ENCODE data around the gene EEFSEC.
A peak's percentile ranks its signal among the peaks of the same experiment; 100 is the strongest.

The EEFSEC gene, protein sequence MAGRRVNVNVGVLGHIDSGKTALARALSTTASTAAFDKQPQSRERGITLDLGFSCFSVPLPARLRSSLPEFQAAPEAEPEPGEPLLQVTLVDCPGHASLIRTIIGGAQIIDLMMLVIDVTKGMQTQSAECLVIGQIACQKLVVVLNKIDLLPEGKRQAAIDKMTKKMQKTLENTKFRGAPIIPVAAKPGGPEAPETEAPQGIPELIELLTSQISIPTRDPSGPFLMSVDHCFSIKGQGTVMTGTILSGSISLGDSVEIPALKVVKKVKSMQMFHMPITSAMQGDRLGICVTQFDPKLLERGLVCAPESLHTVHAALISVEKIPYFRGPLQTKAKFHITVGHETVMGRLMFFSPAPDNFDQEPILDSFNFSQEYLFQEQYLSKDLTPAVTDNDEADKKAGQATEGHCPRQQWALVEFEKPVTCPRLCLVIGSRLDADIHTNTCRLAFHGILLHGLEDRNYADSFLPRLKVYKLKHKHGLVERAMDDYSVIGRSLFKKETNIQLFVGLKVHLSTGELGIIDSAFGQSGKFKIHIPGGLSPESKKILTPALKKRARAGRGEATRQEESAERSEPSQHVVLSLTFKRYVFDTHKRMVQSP

DNA sequence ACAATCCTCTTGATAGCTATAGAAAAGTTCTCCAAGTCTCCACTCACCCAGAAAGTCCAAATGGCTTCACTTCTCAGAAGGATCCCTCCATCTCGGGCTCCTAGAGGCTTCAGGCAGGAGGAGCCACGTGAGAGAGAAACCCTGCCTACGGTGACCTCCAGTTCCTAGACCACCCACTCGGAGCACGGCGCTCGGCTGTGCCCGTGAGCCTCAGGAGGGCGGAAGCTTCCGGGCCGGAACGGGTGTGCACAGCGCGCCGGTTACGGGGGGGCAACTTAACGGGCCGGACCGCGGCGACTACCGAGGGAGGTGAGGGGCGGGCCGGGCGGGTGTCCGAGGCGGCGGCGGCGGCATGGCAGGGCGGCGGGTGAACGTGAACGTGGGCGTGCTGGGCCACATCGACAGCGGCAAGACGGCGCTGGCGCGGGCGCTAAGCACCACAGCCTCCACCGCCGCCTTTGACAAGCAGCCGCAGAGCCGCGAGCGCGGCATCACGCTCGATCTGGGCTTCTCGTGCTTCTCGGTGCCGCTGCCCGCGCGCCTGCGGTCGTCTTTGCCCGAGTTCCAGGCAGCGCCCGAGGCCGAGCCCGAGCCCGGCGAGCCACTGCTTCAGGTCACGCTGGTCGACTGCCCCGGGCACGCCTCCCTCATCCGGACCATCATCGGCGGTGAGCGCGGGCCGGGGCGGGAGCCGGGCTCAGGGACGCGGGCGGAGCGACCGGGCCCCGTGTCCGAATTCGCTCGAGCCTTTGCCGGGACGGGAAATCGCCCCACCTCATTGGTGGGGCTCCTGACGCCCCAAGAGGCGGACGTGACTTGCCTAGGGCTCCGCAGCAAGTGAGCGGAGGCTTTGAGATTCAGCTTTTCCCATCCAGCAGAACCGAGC lies at the start of gene EEFSEC:
EEFSEC (plus strand) TSS at position 326 of the 886 bp plus-strand sequence; CDS start at position 353, 27 bp downstream.
- H3K4me3 ChIP-seq (ENCODE audit: low read length): peak within 1 kb of the TSS; percentile 95
- no peak for TF ChIP-seq ZNF274 (IDR thresholded peaks at IDR 0.05; ENCODE audit: low read depth, low read length)

DNA sequence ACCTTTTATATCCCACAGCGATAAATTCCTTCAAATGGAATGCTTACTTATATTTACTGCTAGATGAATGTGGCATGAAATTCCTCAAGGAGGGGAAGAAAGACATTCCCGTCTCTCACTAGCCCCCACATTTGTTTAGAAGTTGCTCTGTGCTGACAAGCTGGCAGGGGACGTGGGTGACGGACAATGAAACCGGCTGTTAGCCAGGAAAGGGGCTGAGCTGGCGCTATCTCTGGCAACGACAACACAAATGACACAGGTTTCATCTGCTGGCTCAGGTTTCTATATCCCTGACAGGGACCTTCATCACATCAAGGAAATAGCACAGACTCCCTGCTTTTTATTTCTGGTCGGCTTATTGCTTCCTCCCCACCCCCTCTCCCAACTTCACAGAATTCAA lies 45.4 kb upstream of the EEFSEC start:
- H3K4me3 ChIP-seq (ENCODE audit: low read length): no peak overlapping the region
- no peak for TF ChIP-seq ZNF274 (IDR thresholded peaks at IDR 0.05; ENCODE audit: low read depth, low read length)

DNA sequence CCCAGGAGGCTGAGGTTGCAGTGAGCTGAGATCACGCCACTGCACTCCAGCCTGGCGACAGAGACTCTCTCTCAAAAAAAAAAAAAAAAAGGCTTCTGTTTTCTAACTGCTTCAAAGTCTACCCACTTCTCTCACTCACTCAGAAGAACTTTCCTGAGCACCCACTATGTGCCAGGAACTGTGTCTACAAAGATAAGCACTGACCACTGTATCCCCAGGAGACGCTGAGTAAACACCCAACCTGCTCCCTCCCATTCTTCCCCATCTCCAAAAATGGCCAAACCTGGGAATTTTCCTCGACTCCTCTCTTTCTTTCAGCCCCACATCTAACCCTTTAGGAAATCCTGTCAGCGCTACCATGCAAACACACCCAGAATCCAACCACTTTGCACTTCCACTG lies 42.1 kb upstream of the EEFSEC start:
- no peak for TF ChIP-seq ZNF274 (IDR thresholded peaks at IDR 0.05; ENCODE audit: low read depth, low read length)
- H3K4me3 ChIP-seq (ENCODE audit: low read length): no peak overlapping the region

DNA sequence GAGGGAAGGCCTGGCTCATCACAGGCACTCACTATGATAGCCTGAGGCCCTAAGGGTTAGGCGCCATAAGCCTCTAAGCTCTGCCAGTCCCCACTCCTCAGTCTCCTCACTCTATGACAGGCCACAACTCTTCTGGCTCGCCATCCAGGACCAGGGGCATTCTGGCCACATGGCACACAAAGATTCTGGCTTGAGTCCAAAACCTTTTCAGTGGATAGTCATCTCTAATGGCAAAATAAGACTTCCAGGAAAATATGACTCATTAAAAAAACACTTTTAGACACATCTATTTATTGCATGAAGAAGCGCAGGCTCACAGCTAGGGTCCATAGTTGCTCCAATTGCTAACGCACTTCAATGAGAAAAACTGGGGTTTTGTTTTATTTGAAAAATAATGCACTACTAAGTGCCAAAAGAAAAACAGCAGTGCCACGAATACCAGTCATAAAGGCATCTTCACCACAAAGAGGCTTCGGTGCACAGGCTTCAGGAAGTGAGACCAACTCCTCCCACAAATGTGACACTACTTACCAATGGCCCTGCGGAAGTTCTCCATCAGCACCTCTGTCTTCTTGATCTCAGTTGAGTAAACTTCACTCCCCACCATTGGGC lies 40.8 kb upstream of the EEFSEC start:
- no peak overlapping the region for H3K4me3 ChIP-seq (ENCODE audit: low read length)
- no peak for TF ChIP-seq ZNF274 (IDR thresholded peaks at IDR 0.05; ENCODE audit: low read depth, low read length)

DNA sequence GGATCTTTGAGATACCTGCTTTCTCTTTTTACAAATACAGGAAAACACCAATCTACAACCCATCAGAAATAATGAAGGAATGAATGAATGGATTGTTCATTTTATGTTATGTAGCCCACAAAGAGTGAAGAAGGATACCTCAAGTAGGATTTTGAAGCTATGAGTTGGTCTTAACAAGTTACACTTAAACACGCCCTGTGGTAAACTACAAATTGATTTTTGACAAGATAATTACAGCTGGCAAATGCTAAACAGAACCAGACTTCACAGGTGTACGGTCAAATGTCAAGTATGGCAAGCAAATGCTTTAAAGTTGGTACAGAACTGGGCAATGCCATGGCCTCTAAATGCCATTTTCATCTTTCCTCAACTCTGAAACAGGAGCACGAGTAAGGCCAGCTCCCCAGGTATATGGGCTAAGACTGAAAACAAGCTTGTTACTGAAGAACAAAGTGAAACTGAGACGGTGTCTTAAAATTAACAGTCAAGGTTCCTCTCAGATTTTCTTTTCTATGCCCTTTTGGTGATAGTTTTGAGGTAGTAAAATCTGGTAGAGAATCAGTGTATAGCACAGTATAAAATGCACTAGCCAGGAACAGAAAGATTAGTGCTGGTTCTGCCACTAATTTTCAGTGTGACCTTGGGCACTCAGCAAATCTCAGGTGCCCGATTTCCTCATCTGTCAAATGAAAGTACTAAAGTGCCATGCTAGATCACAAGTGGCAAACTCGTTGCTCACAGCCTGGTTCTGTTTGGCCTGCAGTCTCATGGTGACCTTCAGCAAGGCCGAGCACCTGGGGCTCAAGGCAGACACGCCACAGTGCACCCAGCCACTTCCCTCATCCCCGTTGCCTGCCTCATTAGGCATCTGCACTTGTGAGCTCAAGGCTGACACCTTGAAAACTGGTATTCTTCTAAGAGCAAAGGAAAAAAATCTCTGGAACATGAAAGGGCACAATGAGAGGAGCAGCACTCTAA lies 39.2 kb upstream of the EEFSEC start:
- H3K4me3 ChIP-seq (ENCODE audit: low read length): no peak overlapping the region

DNA sequence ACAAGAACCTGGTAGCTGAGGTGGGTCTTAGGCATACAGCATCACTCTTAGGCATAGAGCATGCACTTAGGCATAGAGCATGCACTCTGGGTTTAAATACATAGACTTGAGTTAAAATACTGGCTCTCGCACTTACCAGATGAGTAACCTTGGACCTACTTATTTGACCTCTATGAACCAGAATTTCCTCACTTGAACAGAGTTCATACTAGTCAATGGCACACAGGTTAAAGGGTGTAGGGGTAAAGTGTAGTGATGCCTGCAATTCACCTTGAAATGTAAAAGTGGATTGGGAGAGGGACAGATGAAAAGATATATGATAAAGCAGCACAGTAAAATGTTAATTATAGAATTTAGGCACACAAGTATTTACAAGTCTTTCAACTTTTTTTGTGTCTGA lies 31.3 kb upstream of the EEFSEC start:
- no peak for TF ChIP-seq ZNF274 (IDR thresholded peaks at IDR 0.05; ENCODE audit: low read depth, low read length)
- H3K4me3 ChIP-seq (ENCODE audit: low read length): no peak overlapping the region

More for the DNA sequence above, 39.2 kb upstream of the EEFSEC start:
- TF ChIP-seq ZNF274 (IDR thresholded peaks at IDR 0.05; ENCODE audit: low read depth, low read length): no peak

DNA sequence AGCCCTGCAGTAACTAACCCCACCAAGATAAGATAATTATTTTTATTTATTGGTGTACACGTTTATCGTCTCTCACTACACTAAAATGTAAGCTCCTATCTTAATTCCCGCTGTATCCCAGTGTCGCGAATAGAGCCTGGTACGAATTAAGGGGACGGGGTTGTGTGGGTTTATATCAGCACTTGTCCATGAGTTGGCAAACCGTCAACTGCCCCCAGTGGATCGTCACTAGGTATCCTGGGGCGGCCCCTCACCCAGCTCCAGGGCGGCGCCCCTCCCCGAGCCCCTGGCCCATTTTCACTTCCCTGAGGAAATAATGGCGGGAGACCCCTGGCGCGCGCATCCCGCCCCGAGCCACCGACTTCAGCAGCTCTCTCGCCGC lies 30.1 kb upstream of the EEFSEC start:
- peak overlapping the region; percentile 71 for H3K4me3 ChIP-seq (ENCODE audit: low read length)
- TF ChIP-seq ZNF274 (IDR thresholded peaks at IDR 0.05; ENCODE audit: low read depth, low read length): no peak

DNA sequence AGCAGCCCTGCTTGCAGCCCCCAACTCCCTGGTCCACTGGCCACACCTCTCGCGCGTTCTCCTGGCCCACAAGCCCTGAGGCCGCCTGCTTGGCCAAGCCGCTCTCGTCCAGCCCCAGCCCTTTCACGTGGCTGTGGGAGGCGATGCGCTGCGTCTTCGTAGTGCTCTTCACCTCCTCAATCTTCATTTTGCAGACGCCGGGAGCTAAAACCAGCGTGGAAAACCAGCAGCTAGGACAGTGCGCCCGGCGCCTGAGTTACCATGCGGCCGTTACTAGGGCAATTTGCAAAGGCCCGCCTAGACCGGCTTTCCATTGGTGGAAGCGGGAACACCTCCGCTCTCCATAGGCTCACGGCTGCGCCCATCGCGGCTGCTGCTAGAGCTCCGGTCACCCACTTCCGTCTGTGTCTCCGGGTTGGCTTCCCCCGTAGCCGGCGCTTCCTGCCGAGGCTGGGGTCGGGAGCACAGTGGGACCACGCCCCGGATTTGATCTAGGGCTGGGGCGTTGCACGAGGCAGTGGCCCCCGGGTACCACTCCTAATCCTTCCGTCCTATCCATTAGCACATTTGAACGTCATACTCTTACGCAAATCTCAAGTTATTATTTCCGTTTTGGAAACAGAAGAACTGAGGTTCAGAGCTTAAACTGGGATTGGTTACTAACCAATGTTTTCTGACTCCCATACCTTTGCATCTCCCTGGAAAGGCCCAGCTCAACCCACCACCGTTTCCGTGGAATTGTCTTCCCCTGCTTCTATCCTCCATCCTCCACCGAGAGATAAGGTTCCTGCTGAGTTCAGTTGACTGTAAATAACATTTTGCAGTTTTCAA lies 29.5 kb upstream of the EEFSEC start, which contains the start of gene RUVBL1:
RUVBL1 (minus strand) TSS at position 275 of the 831 bp plus-strand sequence; CDS start at position 187, 88 bp downstream.
- H3K4me3 ChIP-seq (ENCODE audit: low read length): peak within 1 kb of the TSS; percentile 71
- TF ChIP-seq ZNF274 (IDR thresholded peaks at IDR 0.05; ENCODE audit: low read depth, low read length): no peak

DNA sequence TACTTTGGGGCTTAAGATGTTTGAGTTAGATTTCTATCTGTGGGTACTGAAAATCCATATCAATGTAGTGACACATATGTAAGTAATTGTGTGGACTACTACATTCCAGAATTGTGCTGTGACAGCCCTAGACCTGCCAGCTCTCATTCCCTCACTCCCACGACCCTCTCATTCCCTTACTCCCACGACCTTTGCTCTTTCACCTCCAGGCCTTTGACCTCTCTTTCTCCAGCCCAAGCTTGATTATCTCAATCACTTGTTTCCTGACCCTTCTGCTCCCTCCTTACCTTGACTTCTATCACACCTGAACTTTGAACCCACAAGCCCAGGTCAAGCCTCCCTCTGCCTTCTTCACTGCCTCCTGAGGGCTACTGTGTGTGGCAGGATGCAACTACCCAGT lies 26.0 kb upstream of the EEFSEC start:
- TF ChIP-seq ZNF274 (IDR thresholded peaks at IDR 0.05; ENCODE audit: low read depth, low read length): no peak

DNA sequence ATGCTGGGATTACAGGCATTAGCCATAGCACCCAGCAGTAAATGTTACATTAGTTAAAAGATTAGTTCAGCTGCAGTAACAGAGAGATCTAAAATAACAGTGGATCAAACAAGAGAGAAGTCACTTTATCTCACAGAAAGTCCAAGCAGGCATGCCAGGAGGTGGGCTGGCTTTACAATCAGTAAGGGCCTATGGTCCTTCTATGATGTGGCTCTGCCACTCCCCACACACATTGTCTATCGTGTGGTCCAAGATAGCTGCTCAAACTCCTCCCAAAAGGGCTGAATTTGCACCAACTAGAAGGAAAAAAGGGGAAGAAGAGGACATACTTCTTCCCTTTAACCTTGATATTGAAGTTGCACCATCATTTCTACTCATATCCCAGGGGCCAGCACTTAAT lies 25.0 kb upstream of the EEFSEC start:
- H3K4me3 ChIP-seq (ENCODE audit: low read length): no peak overlapping the region
- TF ChIP-seq ZNF274 (IDR thresholded peaks at IDR 0.05; ENCODE audit: low read depth, low read length): no peak

More for the DNA sequence above, 26.0 kb upstream of the EEFSEC start:
- no peak overlapping the region for H3K4me3 ChIP-seq (ENCODE audit: low read length)

DNA sequence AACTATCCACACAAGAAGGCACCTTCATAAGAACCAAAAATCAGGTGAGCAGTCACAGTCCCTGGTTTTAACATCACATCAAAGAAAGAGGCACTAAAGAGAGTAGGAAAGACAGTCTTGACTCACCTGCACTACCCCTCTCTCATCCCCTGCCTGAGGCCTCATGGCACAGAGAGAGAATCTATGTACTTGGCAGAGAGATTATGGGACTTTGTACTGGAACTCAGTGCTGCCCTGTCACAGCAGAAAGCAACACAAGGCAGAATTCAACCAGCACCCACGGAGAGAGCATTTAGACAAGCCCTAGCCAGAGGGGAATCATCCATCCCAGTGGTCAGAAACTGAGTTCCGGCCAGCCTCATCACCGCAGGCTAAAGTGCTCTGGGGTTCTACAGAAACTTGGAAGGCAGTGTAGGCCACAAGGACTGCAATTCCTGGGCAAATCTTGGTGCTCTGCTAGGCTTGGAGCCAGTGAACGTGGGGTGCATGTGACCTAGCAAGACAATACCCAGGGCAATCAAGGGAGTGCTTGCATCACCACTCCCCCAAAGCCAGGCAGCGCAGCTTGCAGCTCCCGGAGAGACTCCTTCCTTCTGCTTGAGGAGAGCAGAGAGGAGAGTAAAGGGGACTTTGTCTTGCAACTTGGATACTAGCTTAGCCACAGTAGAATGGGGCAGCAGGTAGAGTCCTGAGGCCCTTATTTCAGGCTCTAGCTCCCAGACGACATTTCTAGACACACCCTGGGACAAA lies 21.2 kb upstream of the EEFSEC start:
- TF ChIP-seq ZNF274 (IDR thresholded peaks at IDR 0.05; ENCODE audit: low read depth, low read length): no peak
- H3K4me3 ChIP-seq (ENCODE audit: low read length): no peak overlapping the region

All from GM08714 (cell line).